Endometrial microvascular endothelial cells (primary cell): ENCODE data around the gene COQ3. TPM values are rescaled to one million over a fixed set of nuclear protein-coding genes. Genes with fewer than 3 reads are reported as not detected.

ENCODE experiments used
- in situ Hi-C: cut with HindIII; loops from 2 replicates; pipeline ENCODE4 v1.10.0; 2017; ENCODE audit warnings: low sequenced_read_pairs, low pct_unique_long_range_greater_than_20kb; ENCODE audit errors: inconsistent ontology term
- total RNA-seq: library from RNA; depleted of rRNA; stranded (reverse); fragments of >200 nt; gene quantifications from one replicate; pipeline ENCODE4 v1.2.3, GENCODE V29; 2015; ENCODE audit errors: inconsistent ontology term

Gene COQ3
- total RNA-seq, 1 donor from 2014 or later = 12.8 TPM

DNA sequence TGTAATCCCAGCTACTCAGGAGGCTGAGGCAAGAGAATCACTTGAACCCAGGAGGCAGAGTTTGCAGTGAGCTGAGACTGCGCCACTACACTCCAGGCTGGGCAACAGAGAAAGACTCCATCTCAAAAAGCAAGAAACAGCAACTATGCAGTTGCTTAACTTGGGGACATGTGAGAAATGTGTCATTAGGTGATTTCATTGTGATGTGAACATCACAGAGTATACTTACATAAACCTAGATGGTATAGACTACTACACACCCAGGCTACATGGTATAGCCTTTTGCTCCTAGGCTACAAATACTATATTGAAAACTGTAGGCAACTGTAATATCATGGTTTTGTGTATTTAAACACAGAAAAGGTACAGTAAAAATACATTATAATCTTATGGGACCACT lies 3.3 kb upstream of the COQ3 start:
- in situ Hi-C loops = no loop called here

DNA sequence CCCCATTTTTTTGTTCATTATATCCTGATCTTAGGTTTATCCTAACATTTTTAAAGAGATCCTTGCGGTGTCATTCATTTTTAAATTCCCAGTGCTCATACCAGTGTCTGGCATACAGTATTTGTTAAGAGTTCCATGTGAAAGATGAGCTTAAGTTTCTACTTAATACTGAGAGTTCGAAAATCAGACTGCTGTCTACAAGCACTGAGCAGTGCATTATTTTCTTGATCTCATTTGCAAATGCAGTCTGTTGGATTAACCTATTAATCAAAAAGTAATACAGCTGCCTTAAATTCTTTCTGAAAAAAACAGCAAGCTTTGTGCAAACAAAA lies 663 bp downstream of the COQ3 start:
- in situ Hi-C loops = no loop called here

DNA sequence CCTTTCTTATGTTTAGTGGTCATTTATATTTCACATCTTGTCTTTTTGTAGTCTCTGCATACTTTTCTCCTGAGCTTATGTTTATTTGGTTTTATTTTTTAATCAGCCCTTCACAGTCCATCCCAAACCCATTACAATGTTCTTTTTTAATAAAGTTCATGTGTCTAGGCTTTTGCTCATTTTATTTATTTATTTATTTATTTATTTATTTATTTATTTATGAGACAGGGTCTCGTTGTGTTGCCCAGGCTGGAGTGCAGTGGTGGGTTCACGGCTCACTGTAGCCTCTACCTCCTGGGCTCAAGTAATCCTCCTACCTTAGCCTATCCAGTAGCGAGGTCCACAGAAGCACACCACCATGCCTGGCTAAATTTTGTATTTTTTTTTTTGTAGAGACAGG lies 3.1 kb downstream of the COQ3 start:
- in situ Hi-C loops = no loop called here

GRCh38 chr6:99384507-99384906 lies 9.5 kb downstream of the COQ3 start:
- in situ Hi-C loops = no loop called here

DNA sequence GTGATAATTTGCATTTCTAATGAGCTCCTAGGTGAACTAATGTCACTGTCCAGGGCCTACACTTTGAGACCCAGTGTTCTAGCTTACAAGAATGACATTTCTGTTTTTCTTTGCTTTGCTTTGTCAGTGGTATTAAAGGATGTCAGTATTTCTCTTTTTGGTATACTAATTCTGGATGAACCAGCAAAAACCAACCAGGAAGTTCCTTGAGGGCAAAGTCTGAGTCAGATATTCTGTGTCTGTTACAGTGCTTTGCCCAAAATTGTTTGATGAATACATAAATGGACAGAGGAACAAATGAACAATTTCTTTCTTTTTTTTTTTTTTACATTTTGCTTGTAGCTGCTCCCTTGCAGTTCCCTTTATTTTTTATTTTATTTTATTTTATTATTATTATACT lies 15.4 kb downstream of the COQ3 start:
- in situ Hi-C loops = no loop called here

- in situ Hi-C loops = no loop called here
Measured at GRCh38 chr6:99369533-99369932, 24.5 kb downstream of the COQ3 start.

GRCh38 chr6:99366852-99367251 lies 27.1 kb downstream of the COQ3 start:
- in situ Hi-C loops = no loop called here

- in situ Hi-C loops = no loop called here
Measured at GRCh38 chr6:99364026-99364425, 30.0 kb downstream of the COQ3 start.

DNA sequence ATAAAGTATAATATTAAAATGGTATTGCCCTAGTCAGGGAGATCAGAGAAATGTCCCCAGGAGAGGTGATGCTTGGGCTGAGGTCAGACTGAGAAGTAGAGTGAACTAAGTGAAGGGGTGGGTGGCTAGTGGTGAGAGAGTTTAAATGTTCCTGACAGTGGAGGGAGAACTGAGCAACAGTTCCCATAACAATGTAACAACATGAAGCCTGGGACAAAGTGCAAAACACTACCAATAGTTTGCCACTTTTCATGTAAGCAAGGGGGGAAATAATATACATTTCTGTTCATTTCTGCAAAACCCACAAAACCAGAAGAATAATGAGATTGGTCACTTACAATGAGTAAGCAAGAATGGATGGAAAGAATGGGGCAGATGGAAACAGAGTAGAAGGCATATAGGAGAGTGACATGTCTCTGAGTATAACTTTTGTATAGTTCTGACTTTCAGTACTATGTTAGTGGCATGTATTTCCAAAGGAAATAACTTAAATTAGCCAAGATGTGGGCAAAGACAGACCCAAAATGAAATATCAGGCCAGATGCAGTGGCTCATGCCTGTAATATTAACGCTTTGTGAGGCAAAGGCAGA lies 31.2 kb downstream of the COQ3 start:
- in situ Hi-C loops = no loop called here

- in situ Hi-C loops = no loop called here
Measured at GRCh38 chr6:99359800-99360199, 34.2 kb downstream of the COQ3 start.

DNA sequence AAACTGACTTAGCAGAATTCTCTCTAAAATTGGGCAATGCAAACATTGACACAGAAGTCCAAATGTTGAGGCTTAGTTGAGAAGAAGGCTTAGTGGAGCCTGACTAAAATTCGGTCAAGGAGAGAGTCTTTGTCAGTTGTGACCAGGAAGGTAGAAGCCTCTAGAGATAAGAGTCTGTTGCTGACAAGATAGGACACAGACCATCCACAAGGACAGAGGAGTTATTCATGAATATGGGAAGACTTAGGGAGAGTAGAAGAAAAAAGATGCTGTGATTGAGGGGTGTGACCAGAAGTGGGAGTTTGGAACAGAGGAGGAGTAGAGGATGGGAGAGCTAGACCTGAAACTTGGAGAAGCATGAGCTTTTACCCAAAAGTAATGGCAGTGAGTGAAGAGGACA lies 37.4 kb downstream of the COQ3 start:
- in situ Hi-C loops = no loop called here

GRCh38 chr6:99354983-99355382 lies 39.0 kb downstream of the COQ3 start:
- in situ Hi-C loops = no loop called here

- in situ Hi-C loops = no loop called here
Measured at GRCh38 chr6:99353126-99353525, 40.9 kb downstream of the COQ3 start.

GRCh38 chr6:99350573-99350972 lies 43.4 kb downstream of the COQ3 start:
- in situ Hi-C loops = no loop called here

GRCh38 chr6:99349171-99350141 lies 44.5 kb downstream of the COQ3 start, which contains the start of gene FAXC:
Gene FAXC, minus strand, starts transcription at chr6:99349674. Its CDS starts 302 bp downstream, at chr6:99349372.
- in situ Hi-C loops = no loop called here

DNA sequence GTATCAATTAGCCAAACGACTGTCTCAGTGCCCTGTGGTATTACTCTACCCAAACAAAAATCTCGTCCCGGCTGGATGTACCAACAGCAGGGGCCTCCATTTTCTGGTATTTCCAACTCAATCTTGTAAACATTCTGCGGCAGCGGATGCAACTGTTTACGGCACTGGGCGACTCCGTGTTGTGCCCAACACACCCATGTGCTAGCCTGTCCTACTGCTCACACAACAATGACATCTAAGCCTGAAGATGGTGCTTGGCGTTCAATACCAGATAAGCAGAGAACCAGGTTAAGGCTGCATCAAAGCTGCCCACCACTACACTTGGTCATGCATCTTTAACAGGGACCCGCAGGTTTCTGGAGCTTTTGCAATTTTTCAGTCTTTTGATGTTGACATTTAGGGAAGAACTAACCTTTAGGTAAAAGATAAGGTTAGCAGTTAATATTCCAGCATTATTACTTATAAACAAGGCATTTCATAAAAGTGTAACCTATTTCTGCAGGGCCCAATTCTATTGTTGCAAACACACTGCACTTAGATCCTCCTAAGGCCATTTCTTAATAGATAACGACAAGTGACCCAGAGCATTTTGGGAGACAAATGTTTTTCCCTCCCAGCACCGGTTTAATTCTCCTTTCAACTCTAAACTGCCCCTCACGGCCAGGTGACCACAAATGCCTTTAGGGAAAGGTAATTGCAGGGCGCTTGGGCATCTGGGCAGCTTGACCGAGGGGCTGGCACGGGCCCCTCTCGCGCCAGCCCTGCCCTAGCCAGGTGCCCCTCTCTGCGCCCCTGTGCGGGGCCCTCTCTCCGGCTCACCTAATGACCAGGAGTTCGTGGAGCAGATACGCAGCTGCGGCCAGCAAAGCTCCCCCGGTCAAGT lies 45.5 kb downstream of the COQ3 start:
- in situ Hi-C loops = no loop called here

GRCh38 chr6:99347804-99348203 lies 46.2 kb downstream of the COQ3 start:
- in situ Hi-C loops = no loop called here

- in situ Hi-C loops = no loop called here
Measured at GRCh38 chr6:99346595-99346994, 47.4 kb downstream of the COQ3 start.

GRCh38 chr6:99345164-99345563 lies 48.8 kb downstream of the COQ3 start:
- in situ Hi-C loops = no loop called here
